Measurements from ENCODE around the gene DAGLB.
"Not testable (repeated sequence)": the region's sequence is repeated elsewhere in the genome, so short reads cannot be mapped to it uniquely, and the experiment has no call there.

DAGLB gene

GRCh38 chr7:6447581-6448199, at the start of gene DAGLB:
DAGLB (minus strand) TSS chr7:6447954; CDS start chr7:6447842, 112 bp downstream.
- peak; percentile 93 for DNase-seq

GRCh38 chr7:6497637-6497905, 49.8 kb upstream of the DAGLB start:
- no peak for DNase-seq

- no peak for DNase-seq
These were observed 49.3 kb upstream of the DAGLB start for GRCh38 chr7:6496842-6497636.

GRCh38 chr7:6495597-6496262, 48.0 kb upstream of the DAGLB start:
- no peak for DNase-seq

- DNase-seq: no peak
These were observed 46.6 kb upstream of the DAGLB start for GRCh38 chr7:6494365-6494764.

- DNase-seq: no peak
These were observed 43.4 kb upstream of the DAGLB start for GRCh38 chr7:6491194-6491593.

GRCh38 chr7:6489612-6490011, 41.9 kb upstream of the DAGLB start:
- no peak for DNase-seq

- DNase-seq: no peak
These were observed 39.4 kb upstream of the DAGLB start for GRCh38 chr7:6487184-6487545.

- DNase-seq: no peak
These were observed 38.9 kb upstream of the DAGLB start for GRCh38 chr7:6486438-6487183.

- no peak for DNase-seq
These were observed 35.0 kb upstream of the DAGLB start for GRCh38 chr7:6482743-6483119.

- no peak for DNase-seq
These were observed 34.6 kb upstream of the DAGLB start for GRCh38 chr7:6482307-6482706.

GRCh38 chr7:6481445-6481844, 33.7 kb upstream of the DAGLB start:
- DNase-seq: no peak

GRCh38 chr7:6480323-6480660, 32.5 kb upstream of the DAGLB start:
- no peak for DNase-seq

- DNase-seq: no peak
These were observed 31.3 kb upstream of the DAGLB start for GRCh38 chr7:6479067-6479466.

GRCh38 chr7:6478186-6478585, 30.4 kb upstream of the DAGLB start:
- no peak for DNase-seq

GRCh38 chr7:6477318-6477660, 29.5 kb upstream of the DAGLB start:
- no peak for DNase-seq

- DNase-seq: no peak
These were observed 29.0 kb upstream of the DAGLB start for GRCh38 chr7:6476596-6477317.

- no peak for DNase-seq
These were observed 27.9 kb upstream of the DAGLB start for GRCh38 chr7:6475433-6476186.

GRCh38 chr7:6465862-6466261, 18.1 kb upstream of the DAGLB start:
- no peak for DNase-seq

- DNase-seq: not testable (repeated sequence)
These were observed 15.9 kb upstream of the DAGLB start for GRCh38 chr7:6463609-6464008.

- DNase-seq: no peak
These were observed 14.3 kb upstream of the DAGLB start for GRCh38 chr7:6461946-6462550.

GRCh38 chr7:6460990-6461584, 13.3 kb upstream of the DAGLB start:
- no peak for DNase-seq
